Amygdala (tissue), 56 donors: ENCODE measurements around the gene CYP4A22.
"Not testable (repeated sequence)": the region's sequence is repeated elsewhere in the genome, so short reads cannot be mapped to it uniquely, and the experiment has no call there.

Experiments
- DNase-seq, 56 donors: peaks; one replicate each; lab custom pipeline; 2025; lab: John Stamatoyannopoulos, UW

CYP4A22 gene

DNA sequence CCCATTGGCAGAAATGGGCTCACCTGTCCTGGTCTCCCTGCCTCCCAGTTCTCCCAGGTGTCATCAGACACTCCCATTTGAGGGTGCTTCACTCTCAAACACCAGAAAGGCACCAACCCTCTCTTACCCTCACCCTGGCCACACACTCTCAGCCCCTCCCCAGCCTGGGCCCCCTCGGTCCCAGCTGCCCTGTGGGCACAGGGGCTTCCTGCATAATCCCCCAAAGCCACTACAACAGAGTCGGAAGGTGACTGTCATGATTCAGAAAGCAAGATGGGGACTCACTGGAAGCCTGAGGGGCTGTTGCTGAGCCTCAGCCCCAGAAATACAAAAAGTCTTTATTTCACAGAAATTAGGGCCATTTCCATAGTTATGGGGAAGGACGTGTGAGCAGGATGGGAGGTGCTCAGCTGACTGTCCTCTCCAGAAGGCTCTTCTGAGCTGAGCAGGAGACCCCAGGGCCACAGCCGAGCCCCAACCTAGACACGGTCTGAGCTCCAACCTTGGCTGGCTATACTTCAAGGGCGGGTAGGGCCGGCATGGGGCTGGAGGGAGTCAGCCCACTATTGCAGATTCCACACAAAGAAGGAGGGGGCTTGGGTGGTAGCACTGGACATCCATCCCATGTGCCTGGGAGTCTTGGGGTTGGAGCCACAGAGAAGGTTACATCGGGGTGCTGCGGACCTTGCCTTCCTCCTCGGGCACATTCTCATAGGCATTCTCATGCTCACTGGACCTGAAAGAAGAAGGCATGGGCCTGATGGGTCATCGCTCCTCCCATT, 46.3 kb downstream of the CYP4A22 start:
- no peak for DNase-seq

DNA sequence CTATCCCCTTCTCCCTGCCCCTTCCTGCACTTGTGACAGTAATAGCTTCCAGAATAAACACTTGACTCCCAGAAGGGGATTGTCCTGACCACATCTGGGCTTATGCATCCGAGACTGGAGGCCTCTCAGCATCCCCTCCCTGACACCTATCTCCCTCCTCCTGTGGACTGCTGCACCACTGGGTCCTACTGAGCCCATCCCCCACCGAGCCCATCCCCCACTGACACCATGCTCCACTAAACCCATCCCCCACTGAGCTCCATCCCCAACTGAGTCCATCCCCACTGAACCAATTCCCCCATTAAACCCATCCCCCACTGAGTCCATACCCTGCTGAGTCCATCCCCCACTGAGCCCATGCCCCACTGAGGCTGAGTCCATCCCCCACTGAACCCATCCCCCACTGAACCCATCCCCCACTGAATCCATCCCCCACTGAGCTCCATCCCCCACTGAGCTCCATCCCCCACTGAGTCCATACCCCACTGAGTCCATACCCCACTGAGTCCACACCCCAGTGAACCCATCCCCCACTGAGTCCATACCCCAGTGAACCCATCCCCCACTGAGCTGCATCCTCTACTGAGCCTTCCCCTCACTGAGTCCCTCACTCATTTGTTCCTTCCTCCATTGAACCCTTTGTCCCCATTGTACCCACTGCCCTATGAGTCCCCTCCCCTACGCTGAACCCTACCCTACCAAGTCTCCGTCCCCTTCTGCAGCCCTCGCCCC, 47.0 kb downstream of the CYP4A22 start:
- no peak for DNase-seq

DNA sequence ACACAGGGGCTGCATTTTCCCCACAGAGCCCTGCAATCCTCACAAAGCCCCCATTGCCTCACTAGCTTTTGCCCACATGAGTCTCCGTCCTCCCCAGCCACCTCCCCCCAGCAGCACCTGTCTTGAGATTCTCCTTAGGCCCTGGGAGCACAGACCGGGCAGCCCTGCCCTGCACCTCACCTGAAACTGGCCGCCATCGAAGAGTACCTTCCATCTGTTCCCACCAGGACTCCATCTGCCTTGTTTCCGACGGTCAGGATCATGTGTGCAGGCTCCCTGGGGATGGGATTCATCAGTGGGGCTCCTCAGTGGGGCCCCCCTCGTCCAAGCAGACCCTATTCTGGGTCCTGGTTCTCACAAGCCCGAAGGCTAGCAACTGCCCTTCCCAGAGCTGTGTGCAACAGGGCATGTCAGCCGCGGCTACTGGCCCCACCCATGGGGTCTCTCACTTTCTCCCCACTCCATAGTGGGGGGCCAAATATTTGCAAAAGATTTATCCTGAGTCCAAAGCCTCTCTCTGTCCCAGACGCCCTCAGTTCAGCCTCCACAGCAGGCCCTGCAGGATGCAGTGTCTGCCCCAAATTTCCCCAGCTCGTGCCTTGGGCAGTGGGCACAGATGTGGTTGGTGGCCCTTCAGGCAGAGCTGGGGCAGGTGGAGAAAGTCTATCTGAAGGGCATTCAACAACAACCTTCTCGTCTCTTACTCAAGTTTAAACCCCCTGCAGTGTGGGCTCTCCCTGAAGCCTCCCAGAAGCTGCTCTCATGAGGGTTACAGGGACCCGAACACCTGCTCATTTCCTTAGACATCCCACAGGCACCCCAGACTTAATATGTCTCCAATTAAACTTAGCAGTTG, 47.8 kb downstream of the CYP4A22 start:
- DNase-seq, result no peak

DNA sequence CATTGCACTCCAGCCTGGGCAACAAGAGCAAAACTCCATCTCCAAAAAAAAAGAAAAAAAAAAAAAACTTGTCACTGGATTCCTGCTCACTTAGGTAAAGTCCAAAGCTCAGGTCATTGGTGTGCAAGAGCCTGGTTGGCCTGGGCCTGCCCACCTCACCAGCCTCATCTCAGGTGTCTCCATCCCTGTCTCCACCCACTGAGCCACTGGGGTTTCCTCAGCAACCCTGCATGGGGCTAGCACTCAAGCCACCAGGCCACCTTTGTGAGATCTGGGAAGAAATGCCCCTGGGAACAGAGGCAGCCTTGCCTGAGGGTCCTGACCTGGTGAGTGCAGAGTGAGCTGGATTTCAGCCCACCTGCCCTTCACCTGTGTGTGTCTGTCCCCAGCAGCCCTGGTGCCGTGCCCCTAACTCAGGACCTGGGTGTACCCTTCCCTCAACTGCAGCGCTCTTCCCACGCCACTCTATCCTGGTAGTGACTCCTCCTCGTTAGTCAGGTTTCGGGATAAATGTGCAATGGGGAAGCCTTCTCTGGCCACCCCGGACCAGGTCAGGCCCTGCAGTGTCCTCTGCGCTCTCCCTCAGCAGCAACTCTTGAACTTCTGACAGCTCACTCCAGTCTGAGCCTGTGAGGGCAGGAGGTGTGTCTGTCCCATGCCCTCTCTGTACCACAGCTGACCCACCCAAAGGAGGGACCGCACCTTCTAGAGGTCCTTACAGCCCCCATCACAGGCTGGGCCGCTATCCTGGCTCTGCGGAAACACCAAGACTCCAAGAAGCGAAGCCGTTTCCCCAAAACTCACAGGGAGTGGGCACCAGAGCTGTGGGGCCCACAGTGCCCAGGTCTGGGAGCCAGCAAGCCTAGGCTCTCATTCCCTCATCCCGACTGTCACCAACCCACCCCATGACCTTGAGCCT, 49.3 kb downstream of the CYP4A22 start:
- DNase-seq, result no peak

DNA sequence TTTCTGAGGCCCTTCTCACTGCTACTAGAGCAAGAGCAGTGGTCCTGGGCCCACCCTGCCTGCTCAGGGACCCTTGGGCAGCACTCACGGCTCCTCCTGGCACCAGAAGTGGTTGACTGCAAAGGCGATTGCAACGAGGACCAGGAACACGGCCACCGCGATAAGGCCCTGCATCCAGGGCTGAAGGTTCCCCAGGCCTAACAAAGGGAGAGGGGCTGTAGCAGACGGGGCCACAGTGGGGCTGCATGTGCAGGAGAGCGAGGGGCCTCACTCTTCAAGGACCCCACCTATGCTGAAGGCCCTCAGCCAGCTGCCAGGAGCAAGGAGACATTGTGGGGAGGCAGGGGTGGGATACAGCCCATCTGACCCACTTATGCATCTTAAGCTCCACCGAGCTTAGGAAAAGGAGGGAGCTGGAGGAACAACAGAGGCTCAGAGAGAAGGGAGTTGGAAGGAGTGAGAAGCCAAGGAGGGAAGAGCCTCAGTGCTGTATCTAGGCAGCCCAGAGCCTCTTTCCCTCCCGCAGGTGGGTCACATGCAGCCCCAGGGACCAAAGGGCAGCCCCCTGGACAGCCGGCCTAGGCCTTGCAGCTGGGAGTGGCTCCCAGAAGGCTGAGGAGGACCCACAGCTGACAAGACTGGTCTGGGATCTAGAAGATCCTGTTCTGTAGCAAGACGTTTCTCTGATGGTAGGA, 50.1 kb downstream of the CYP4A22 start:
- no peak for DNase-seq

DNA sequence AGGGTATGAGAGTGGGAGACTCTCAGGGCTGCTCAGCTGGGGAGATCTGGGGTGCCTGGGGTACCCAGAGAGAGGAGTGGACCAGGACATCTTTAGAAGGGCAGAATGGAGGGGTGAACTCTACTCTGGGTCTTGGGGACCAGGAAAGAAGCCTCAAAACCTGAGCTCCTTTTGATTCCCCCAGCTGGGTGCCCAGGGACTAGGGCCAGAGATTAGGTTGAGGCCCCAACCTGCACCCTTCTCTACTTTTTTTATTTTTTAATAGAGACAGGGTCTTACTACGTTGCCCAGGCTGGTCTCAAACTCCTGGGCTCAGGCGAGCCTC, 50.6 kb downstream of the CYP4A22 start:
- no peak for DNase-seq

DNA sequence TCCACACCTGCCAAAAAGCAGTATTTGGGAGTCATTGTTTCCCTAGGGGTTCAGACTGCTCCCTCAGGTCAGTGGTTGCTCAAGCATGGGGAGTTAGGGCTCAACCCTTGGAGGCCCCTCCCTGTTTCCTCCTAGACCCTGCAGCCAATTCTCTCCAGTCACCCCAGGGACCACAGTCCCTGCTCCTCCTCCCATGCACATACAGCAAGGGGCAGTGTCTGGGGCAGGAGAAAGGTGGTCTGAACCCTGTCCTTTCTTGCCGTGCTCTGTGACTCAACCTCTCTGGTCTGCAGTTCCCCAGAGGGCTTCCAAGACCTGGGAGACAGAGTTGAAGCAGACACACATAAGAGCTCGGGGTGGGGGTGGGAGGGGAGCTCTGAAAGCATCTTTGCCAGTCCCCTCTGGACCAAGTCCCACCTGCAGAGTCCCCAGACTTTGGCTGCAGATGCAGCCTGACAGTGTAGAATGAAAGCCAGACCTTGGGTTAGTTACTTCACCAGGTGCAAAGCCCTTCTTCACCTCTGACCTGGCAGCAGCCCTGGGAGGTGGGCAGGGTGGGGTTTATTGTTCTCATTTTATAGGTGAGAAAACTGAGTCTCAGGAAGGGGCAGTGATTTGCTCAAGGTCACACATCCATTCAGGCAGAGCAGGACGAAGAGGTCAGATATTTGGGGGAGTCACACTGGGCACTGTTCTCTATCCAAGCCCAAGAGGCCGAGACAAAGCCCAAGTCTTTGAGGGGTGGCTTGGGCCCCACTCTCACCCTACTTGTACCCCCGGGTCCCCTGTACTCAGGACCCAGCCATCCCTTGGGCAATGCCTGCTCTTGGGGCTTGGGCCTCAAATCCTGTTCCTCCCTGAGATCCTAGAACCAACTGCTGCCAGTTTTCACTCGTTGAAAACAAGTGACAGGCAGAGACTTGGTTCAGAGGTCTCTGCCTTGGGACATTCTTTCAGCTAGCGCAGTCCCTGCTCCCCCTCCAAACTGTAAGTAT, 51.8 kb downstream of the CYP4A22 start:
- no peak for DNase-seq

DNA sequence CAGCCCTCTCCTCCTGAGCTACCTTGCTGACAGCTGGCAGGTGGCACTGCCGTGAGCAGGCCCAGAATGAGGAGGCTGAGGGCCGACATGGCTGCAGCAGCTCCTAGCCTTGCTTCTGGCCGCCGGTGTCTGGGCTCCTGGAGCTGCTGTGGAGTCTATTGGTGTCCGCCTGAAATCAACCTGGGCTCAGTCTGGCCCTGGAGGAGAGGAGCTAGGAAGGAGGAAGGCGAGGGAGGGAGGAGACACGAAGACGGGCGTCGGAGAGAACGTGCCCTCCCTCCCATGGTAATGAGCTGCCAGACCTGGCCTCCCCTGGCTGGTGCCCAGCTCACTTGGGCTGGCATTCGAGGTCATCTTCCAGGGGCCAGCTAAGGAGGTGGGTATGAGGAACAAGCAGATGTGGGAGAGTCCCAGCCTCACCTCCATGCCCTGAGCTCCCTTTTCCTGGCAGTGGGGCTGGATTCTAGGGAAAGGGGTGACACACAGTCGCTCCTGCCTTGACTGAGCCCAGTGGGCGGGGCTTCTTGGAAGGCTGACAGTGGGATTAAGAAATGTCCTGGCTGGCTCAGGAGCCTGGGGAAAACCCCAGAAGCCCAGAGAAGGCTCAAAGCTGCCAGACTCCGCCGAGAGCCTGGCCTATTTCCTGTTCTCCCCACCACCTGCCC, 52.7 kb downstream of the CYP4A22 start, which contains the start of gene PDZK1IP1:
PDZK1IP1 (minus strand) TSS at position 193 of the 665 bp plus-strand sequence; CDS start at position 89, 104 bp downstream.
- peak in 19 of 56 donors; percentile 7 to 60 (median 30) for DNase-seq

DNA sequence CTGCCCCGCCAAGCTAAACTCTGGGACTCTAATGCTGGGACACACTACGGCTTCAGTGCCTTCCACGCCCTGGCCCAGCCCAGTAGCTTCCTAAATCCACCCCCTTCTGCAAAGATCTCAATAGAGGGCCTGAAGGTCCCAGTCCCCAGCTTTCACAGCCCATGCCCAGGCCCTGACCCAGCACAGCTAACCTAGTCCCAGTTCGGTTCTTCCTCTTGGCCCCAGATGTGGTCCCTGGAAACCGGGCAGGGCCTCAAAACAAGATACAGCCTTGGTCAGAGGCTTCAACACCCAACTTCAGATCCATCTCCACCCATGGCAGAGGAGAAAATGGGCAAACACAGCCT, 53.2 kb downstream of the CYP4A22 start:
- DNase-seq, result no peak

DNA sequence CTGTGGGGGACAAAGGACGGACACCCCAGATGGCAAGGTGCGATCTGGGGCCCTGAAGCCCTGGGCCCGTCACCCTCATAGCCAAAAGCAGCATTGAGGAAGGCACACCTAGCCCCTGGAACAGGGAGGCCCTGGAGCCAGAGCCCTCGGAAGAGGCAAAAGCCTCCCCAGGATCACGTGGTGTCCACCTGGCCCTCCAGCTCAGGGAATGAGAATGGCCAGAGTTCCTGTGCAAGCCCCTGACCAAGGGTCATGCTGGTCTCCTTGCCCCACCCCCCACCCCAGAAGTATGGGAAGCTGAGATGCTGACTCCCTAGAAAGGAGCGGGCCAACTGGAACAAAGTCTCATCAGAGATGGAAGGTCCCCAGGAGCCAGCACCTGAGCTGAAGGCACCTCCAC, 53.6 kb downstream of the CYP4A22 start:
- no peak for DNase-seq

DNA sequence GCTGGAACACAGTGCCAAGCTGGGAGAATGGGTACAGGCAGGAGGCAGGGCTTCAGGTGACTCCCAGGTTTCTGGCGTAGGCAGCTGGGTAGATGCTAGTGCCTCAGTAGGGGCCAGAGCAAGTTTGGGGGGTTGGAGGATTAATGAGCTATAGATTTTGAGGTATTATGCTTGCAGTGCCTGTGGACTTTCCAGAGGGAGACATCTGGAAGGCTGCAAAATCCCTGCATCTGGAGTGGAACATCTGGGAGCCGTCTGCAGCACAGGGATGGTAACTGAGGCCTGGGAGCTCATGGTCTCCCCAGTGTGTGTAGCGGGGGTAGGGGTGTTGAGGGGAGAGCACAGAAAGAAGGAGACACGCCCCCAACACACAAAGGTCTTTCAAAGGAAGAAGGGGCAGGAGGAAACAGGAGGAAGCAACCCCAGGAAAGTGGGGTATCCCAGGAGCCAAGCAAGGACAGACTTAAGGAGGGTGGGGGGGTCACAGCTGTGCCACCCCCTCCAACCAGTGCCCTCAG, 54.8 kb downstream of the CYP4A22 start:
- DNase-seq, result no peak

DNA sequence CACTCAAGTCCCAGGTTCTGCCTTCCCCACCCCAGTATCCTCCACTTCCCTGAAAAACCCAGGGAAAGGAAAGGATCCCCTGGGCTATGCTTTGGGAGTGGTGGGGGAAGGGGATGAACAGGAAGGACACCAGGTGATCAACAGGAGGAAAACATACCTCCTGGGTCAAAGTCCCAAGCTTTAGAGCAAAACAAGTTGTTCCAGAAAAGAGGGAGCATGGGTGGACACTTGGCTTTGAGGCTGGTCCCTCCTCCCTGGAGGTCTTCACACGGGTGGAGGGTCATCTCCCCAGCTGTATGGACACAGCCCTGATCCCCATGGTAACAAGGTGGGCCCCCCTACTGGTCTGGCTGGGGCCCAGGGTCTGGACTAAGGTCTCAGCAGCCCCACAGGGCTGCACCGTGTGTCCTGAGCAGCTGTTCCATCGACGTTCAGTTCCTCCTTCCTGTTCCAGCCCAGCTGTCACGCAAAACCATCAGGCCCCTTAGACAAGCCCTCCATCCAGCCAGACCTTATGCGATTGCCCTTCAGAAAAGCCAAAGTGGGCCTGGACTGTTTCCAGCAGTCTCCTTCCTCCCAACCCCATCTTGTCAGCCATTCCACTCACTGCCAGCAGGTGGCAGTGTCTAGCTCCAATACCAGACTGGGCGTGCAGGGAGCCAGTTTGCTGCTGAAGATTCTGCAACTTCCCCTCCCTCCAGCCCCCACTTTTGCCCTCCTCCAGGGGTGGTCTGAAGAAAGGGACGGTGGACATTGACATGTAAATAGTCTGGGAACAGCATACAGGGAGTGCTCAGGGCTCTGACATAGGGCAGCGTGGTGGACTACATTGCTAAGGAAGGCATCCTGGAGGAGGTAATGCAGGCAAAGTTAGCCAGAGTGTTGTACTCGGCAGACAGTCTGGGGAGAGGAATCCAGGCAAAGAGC, 55.5 kb downstream of the CYP4A22 start:
- DNase-seq, result peak in 43 of 56 donors; percentile 8 to 75 (median 32)

DNA sequence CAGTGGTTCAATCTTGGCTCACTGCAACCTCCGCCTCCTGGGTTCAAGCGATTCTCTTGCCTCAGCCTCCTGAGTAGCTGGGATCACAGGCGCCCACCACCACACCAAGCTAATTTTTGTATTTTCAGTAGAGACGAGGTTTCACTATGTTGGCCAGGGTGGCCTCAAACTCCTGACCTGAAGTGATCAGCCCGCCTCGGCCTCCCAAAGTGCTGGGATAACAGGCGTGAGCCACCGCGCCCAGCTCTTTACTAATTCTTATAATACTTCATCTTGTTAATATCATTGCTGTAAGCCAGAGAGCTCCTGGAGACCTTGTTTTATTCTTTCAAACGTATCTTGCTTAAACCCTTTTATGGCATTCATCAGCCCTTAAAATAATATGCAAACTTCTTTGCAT, 56.3 kb downstream of the CYP4A22 start:
- DNase-seq, result not testable (repeated sequence)

DNA sequence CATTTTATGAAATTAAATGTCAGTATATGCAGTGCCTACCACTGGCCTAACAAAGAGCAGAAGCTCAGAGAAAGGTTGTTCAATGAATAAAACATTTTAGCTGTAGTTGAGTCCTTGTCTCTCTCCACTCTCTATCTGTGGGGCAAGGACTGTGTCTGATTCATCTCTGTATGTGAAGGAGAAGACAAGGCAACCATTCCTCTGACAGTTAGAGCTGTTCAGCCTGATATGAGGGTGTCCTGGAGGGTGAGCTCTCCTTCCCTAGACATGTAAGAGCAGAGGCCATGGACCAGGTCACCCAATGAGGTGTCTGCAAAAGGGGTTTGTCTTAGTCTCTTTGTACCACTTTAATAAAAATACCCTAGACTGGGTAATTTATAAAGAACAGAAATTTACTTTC, 57.1 kb downstream of the CYP4A22 start:
- DNase-seq, result no peak

DNA sequence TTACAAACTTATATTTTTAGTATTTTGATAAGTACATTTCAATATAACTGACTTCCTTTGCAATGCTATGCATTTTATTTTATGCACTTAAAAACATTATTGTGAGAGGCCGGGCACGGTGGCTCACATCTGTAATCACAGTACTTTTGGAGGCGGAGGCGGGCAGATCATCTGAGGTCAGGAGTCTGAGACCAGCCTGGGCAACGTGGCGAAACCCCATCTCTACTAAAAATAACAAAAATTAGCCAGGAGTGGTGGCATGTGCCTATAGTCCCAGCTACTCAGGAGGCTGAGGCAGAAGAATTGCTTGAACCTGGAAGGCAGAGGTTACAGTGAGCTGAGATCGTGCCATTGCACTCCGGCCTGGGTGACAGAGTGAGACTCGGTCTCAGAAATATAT, 58.7 kb downstream of the CYP4A22 start:
- not testable (repeated sequence) for DNase-seq

DNA sequence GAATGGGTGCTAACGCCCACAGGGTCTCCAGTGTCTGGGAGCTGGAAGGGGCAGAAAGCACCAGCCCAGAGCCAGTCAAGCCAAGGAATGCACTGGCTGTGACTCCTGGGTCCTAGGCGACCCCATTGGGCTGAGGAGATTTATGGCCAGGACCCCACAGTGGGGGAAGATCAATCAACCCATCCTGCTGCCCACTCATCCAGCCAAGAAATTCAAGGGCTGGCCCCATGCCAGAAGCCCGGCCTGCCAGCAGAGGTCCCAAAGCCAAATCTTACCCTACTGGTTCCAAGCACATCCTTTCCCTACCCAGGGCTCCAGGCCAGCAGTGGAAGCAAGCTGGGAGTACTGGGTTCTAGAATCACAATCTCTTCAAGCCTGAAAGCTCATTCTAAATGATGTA, 59.4 kb downstream of the CYP4A22 start:
- DNase-seq, result peak in 1 of 56 donors; percentile 29
